H1 (cell line): Measurements from ENCODE around the gene ENTREP3. TPM values are rescaled to one million over a fixed set of nuclear protein-coding genes. Genes with fewer than 3 reads are reported as not detected.

Experiments used
- BACH1 ChIP-seq: IDR thresholded peaks from 2 replicates; pipeline ENCODE4 v1.6.1; 2012; ENCODE audit warnings: low read length, improper control_type of control experiment
- BCL11A ChIP-seq, 2 experiments: IDR thresholded peaks; one replicate each; pipeline ENCODE4 v1.6.1; 2011; ENCODE audit warnings: low read depth in 2 of 2, low read length in 2 of 2, mild to moderate bottlenecking in 2 of 2
- CBX8 ChIP-seq: fragments of 300-800, 300-1000 bp; sonication (generic); IDR thresholded peaks from 2 replicates; pipeline ENCODE4 v1.7.1; 2016; ENCODE audit warnings: low read depth, low read length, borderline replicate concordance
- GTF2F1 ChIP-seq: IDR thresholded peaks from 2 replicates; pipeline ENCODE4 v1.6.1; 2012; ENCODE audit warnings: low read depth, low read length, improper control_type of control experiment, borderline replicate concordance
- HDAC6 ChIP-seq: IDR thresholded peaks from one replicate; pipeline ENCODE4 v1.7.1; 2012; ENCODE audit warnings: low read depth, mild to moderate bottlenecking, inconsistent platforms, low read length, moderate library complexity
- KDM1A ChIP-seq: fragments of 200-600, 300-600 bp; sonication (generic); IDR thresholded peaks from 2 replicates; pipeline ENCODE4 v1.7.1; 2016; ENCODE audit warnings: mild to moderate bottlenecking, low read length, borderline replicate concordance
- MAX ChIP-seq: IDR thresholded peaks from 2 replicates; pipeline ENCODE4 v1.6.1; 2012; ENCODE audit warnings: inconsistent platforms
- POU5F1 ChIP-seq: IDR thresholded peaks from 2 replicates; pipeline ENCODE4 v1.6.1; 2011; ENCODE audit warnings: low read depth, mild to moderate bottlenecking, low read length, moderate library complexity
- SAP30 ChIP-seq: fragments of 300-600 bp; sonication (generic); IDR thresholded peaks from 2 replicates; pipeline ENCODE4 v1.7.1; 2012; ENCODE audit warnings: low read length, moderate library complexity, mild to moderate bottlenecking, inconsistent platforms; ENCODE audit not compliant: insufficient read depth, insufficient replicate concordance
- SIN3A ChIP-seq, 2 experiments: IDR thresholded peaks in 1 of 2; conservative IDR thresholded peaks in 1 of 2; 2 replicates each; pipeline ENCODE4 v1.6.1; 2011 to 2012; ENCODE audit warnings: low read length in 2 of 2, improper control_type of control experiment in 1 of 2, low read depth in 1 of 2, mild to moderate bottlenecking in 1 of 2
- SP1 ChIP-seq: IDR thresholded peaks from 2 replicates; pipeline ENCODE4 v1.6.1; 2011; ENCODE audit warnings: low read depth, low read length
- USF2 ChIP-seq: IDR thresholded peaks from 2 replicates; pipeline ENCODE4 v1.6.1; 2011; ENCODE audit warnings: low read length, improper control_type of control experiment
- polyA plus RNA-seq, 7 experiments: library from polyadenylated mRNA; depleted of rRNA in 3 of 7; stranded (reverse) in 5 of 7; unstranded in 2 of 7; fragments of >200 nt in 5 of 7; fragments of 200-250 nt in 2 of 7; gene quantifications; 1 replicate in 5 of 7; 2 replicates in 1 of 7; 4 replicates in 1 of 7; pipeline versions ENCODE4 v1.2.1 to v1.2.3, GENCODE V29; 2011 to 2013; ENCODE audit warnings: missing spikeins in 2 of 7, mixed read lengths in 2 of 7
- total RNA-seq: library from RNA; stranded (reverse); fragmentation: NEBNext Ultra II Directional; extraction: Animal tissue kit (Norgen Biotek cat#: 25700); gene quantifications from 2 replicates; pipeline ENCODE4 v1.2.1, GENCODE V29; 2021

Gene ENTREP3
- total and polyA plus RNA-seq, 2 of the 8 experiments (the other 6 are each of a cell fraction or from before 2014, with no cell fraction given) = 22.8 to 52.2 TPM

DNA sequence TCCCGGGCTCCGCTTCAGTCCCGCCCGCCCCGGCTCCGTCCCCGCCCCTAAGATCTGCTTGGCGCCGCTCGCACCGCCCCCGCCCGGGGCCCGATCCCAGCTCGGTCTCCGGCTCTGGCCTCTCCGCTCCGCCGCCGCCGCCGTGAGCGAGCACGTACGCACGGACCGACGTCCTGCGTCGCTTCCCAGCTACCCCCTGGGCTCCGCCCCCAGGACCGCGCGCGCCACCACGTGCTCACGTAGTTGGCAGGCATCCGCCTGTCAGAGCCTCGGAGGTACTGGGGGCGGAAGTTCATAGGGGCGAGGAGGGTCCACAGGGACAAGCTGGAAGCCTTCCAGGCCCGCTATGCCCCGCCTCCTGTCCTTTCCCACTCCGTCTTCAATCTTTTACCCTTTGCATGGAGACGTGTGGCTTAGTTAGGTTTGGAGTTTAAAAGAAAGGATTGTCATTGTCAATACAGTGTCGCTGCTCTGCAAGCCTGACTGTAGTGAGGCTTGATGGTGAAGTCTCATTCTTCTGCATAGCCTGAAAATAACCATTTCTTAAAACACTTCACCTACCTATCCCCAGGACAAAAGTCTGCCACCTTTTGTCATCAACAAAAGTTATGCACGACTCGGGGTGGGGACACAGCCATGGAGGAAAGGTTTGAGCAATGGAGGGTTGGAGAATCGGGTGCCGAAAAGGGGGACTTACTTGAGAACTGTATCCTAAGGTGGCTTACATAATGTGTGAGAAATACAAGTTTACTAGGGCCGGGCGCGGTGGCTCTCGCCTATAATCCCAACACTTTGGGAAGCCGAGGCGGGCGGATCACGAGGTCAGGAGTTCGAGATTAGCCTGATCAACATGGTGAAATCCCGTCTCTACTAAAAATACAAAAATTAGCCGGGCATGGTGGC lies 18.3 kb upstream of the ENTREP3 start, which contains the start of gene CLK2 (continued):
- TF ChIP-seq KDM1A (no peak), SIN3A (conservative IDR thresholded peaks at IDR 0.05 in 1 of 2, IDR thresholded peaks at IDR 0.05 in 1 of 2; ENCODE audit: low read depth in 1 of 2, low read length in 2 of 2) (peak; percentile 93 to 95; a peak in 3 of 4 replicates), CBX8 (no peak), BACH1 (no peak), HDAC6 (no peak), POU5F1 (no peak), GTF2F1 (no peak), SAP30 (no peak), BCL11A (IDR thresholded peaks at IDR 0.05; ENCODE audit: low read depth in 2 of 2, low read length in 2 of 2) (no peak), USF2 (peak; percentile 77), SP1 (peak; percentile 42; the same call in 1 of the 2 replicates), MAX (peak; percentile 99)
